HG03095 (cell line): ENCODE measurements around the gene CAPRIN2.
A peak's percentile ranks its signal among the peaks of the same experiment; 100 is the strongest.

Experiments
- ATAC-seq: cut with Tn5 transposase; IDR thresholded peaks from one replicate; pipeline ENCODE4 v1.9.1; 2021; ENCODE audit warnings: moderate library complexity; ENCODE audit not compliant: unreplicated experiment

Gene CAPRIN2

DNA sequence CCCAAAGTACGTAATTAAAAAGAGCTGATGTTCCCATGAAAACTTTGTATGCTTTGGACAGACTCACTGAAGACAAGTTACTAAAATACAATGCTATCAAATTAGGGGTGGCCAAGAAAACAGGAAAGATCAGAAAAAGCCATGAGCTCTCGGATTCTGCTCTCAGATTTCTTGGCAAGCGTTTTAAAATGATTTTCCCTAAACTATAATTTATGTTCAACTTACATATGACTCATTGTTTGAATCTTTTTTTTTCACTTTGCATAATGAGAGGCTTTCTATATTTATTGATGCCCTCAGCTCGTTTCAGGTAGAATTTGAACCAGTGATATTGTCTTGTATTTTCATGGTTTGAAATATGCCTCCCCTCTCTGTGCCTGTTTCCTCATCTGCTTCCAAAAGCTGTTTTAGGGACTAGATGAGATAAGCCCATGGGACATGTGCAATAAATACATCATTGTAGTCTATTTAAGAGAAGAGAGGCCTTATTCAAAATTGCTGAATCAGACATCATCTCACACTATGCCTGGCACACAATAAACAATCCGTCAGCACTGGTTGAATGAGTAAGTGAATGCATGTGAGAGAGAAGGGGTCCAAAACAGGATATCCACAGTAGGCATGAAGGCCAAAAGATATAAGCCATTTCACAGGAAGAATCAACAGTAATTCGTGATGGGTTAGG, 54.4 kb downstream of the CAPRIN2 start:
- ATAC-seq: no peak

- ATAC-seq: no peak
Measured at GRCh38 chr12:30698346-30698745, 56.4 kb downstream of the CAPRIN2 start.

DNA sequence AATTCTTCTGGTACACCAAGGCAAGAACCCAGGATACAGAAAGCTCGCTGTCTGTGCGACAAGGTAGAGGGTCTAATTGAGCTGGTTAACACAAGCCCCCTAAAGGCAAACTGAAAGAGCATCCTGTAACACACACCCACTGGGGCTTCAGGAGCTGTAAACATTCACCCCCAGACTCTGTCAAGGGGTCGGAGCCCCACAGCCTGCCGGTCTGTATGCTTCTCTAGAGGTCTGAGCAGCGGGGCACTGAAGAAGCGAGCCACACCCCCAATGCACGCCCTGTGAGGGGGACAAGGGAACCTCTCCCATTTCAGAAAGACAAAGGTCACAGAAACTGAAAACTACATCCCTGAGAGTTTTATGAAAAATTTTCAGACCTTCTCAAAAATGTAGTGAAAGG, 57.8 kb downstream of the CAPRIN2 start:
- ATAC-seq: no peak

DNA sequence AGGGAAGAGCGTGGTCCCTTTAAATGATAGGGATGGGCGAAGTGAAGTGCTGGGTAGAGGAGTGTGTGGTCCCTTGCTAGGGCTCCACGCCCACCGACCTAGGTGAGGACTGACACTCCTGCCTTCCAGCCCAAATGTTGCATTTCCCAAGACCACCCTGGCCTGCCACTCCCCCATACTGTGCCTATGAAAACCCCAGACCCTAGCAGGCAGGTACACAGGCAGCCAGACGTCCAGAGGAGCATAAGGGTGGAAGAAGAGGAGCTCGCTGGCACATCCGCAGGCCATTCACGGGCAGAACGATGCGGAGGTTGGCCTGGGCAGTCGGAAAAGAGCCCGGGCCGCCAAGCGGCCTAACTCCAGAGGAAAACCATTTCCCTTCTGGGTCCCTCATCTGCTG, 58.3 kb downstream of the CAPRIN2 start:
- no peak for ATAC-seq

DNA sequence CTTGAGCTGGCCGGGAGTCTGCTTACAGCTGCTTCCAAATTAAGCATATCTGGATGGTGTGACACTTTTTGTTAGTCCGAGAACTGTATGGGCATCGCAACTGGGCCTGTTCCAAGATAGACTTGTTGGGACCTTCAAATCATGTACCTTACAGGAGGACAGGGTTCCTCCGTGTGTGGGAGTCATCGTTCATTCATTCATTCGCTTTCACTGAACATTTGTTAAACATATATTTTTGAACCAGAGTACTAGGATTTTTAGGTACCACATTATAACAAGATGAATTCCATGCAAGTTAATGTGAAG, 58.7 kb downstream of the CAPRIN2 start:
- ATAC-seq: peak; percentile 22

- peak; percentile 74 for ATAC-seq
Measured at GRCh38 chr12:30695199-30696102, 59.3 kb downstream of the CAPRIN2 start, which contains the start of gene IPO8. IPO8 (minus strand) TSS chr12:30695869; CDS start chr12:30695647, 222 bp downstream.

DNA sequence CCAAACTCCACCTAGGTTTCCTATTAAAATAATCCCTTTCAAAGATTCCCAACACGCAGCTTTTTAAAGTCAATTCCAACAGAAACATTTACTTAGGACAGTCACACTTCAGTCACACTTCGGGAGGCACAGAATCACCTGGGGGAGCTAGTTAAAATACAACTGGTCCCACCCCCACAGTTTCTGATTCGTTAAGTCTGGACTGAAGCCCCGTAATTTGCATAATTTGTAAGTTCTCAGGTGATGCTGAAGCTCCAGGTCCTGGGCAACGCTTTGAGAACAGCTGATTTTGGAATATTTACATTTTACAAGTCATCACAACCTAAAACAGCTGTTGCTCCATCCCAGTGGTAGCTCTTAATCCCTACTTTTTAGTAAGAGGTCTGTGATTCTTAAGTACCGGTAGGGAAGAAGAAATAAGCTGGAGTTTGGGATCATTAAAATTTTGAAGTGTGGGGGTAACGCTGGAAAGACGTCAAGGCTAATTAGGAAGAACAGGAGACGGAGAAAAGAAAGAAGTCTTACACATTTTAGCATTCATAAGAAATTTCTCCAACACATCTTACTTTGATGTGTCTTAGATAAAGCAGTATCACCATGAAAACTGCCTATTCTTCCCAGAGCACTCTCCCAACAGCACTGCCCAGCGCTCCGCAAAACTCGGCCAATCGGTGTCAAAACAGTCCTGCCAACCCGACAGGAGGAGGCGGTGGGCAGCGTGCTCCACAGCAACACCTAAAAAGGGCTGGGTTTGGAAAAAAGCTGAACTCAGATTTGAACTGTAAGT, 60.1 kb downstream of the CAPRIN2 start:
- ATAC-seq: peak; percentile 26

DNA sequence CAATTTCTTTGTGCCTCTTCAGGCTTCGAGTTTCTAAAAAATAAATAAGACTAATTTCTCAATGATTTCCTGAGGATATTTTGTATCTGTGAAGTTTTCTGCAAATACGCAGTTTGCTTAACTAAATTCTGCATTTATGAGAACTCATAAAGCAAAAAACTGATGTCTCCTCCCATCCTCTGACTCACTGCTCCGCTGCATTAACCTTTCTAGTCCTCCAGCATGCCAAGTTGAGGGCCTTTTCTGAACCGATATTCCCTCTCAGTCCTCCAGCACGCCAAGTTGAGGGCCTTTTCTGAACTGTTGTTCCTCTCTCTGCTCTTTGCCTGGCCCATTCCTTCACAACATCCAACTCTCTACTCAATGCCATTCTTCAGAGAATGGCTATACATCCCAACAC, 62.3 kb downstream of the CAPRIN2 start:
- ATAC-seq: no peak

DNA sequence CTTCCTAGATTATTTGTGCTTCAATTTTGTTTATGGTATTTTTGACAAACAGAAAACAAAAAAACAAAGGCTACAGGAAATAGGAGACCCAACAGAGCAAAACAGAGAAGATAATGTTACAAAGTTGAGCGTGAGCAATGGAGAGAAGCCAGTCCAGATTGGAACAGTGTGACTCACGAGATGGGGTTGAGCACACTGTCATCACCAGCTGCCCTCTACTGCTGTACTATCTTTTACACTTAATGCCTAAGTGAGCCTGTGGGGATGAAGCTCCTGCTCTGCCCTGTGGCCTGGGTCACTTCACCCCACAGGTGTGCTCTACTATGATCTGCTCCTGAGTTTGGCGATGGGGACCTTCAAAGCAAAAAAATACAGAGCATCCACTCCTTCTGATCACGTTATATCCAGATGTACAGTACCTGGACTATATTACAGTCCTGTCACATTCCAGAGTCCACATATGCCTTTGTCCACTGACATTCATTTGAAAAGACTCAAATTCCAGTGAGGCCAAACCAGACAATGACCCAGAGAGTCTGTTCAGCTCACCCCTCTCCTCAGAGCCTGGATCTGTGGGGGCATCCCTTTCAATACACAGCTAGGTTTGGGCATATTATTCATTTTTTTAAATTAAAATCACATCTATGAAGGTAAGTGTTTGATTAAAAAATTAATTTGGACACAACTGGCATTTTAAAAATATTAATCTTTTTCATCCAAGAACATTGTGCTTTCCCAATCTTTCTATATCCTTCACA, 63.5 kb downstream of the CAPRIN2 start:
- ATAC-seq: no peak

DNA sequence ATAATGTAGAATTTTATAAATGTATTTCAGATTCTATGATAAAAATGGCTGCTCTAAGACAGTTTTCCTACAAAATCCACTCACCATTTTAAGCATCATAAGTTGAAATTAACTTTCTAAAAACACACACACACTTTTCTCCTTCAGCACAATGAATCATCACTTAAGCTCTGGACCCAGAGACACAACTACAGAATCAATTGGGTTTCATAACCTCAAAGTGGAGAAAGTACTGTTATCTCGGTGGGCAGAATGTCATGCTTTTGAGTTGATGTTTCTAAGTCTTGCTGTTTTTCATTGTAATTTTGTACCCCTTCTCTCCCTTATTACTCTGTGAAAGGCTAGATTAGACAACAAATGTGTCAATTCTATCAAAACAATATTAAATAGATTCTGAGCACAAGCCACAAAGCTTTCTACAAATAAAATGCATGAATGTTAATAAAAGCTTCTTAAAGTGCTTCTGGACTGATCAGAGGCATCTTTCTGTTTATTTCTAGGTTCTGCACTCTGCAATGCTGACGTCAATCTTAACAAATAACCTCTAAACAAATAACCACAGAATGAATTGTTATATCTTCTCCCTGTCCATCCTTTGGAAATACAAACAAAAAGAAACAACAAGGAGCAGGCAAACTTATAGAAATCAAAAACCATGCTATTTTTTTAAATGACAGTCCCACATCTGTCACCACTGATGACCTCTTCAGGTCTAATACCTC, 67.3 kb downstream of the CAPRIN2 start:
- no peak for ATAC-seq

- ATAC-seq: no peak
Measured at GRCh38 chr12:30679241-30679640, 75.5 kb downstream of the CAPRIN2 start.

GRCh38 chr12:30678221-30678620, 76.5 kb downstream of the CAPRIN2 start:
- ATAC-seq: no peak

GRCh38 chr12:30661210-30661609, 93.5 kb downstream of the CAPRIN2 start:
- no peak for ATAC-seq
